Chondrocyte (in vitro differentiated cells): ENCODE measurements around the gene SEMA6A. TPM values are rescaled to one million over a fixed set of nuclear protein-coding genes. Genes with fewer than 3 reads are reported as not detected.

Experiments used
- DNase-seq: peaks from one replicate; pipeline ENCODE4 v3.0.0; 2021; ENCODE audit warnings: mixed read lengths, low spot score
- H3K27ac Mint-ChIP-seq: one replicate; pipeline ENCODE4 v1.8.0; 2021; ENCODE audit warnings: mild to moderate bottlenecking, moderate library complexity, mixed read lengths; ENCODE audit not compliant: unreplicated experiment
- H3K27me3 Mint-ChIP-seq: 2 replicates; pipeline ENCODE4 v1.8.0; 2021; ENCODE audit warnings: low read depth, mixed read lengths
- H3K36me3 Mint-ChIP-seq: 2 replicates; pipeline ENCODE4 v1.8.0; 2021; ENCODE audit warnings: low read depth, mixed read lengths
- H3K4me1 Mint-ChIP-seq: 2 replicates; pipeline ENCODE4 v1.8.0; 2021; ENCODE audit warnings: low read depth, mild to moderate bottlenecking, mixed read lengths
- H3K4me3 Mint-ChIP-seq: one replicate; pipeline ENCODE4 v1.8.0; 2021; ENCODE audit warnings: mild to moderate bottlenecking, moderate library complexity, mixed read lengths; ENCODE audit not compliant: unreplicated experiment
- H3K9me3 Mint-ChIP-seq: 2 replicates; pipeline ENCODE4 v1.8.0; 2021; ENCODE audit warnings: low read depth, mixed read lengths
- CTCF ChIP-seq: fragments of 200-600 bp; sonication (generic); IDR thresholded peaks from 2 replicates; pipeline ENCODE4 v1.5.0; 2021; ENCODE audit warnings: antibody characterized with exemption, mild to moderate bottlenecking, moderate library complexity
- total RNA-seq: library from RNA; stranded (reverse); gene quantifications from 3 replicates; pipeline ENCODE4 v1.2.1, GENCODE V29; 2021

The SEMA6A gene
- total RNA-seq, 1 donor from 2014 or later: 3.9 TPM

- H3K27ac Mint-ChIP-seq: no peak overlapping the region
- no peak for TF ChIP-seq CTCF
- no peaks in the 10 kb centered on the region for H3K36me3 Mint-ChIP-seq
These were observed 112.1 kb downstream of the SEMA6A start for GRCh38 chr5:116462500-116462899.

GRCh38 chr5:116459301-116459700, 115.3 kb downstream of the SEMA6A start:
- Mint-ChIP-seq H3K27ac (no peak overlapping the region), H3K9me3 (no peaks in the 10 kb centered on the region)
- no peak for TF ChIP-seq CTCF

More at GRCh38 chr5:116462500-116462899, 112.1 kb downstream of the SEMA6A start:
- Mint-ChIP-seq H3K27me3 (no peaks in the 10 kb centered on the region), H3K4me3 (no peak overlapping the region), H3K4me1 (no peaks in the 10 kb centered on the region), H3K9me3 (no peaks in the 10 kb centered on the region)
- DNase-seq: no peak

GRCh38 chr5:116457062-116457461, 117.6 kb downstream of the SEMA6A start:
- no peaks in the 10 kb centered on the region for H3K9me3 Mint-ChIP-seq
- no peak for DNase-seq
- H3K27ac Mint-ChIP-seq: no peak overlapping the region
- H3K27me3 Mint-ChIP-seq: no peaks in the 10 kb centered on the region
- peaks cover 24% of the 10 kb centered on the region for H3K4me1 Mint-ChIP-seq
- no peak for TF ChIP-seq CTCF
- no peaks in the 10 kb centered on the region for H3K36me3 Mint-ChIP-seq
- no peak overlapping the region for H3K4me3 Mint-ChIP-seq

More at GRCh38 chr5:116459301-116459700, 115.3 kb downstream of the SEMA6A start:
- Mint-ChIP-seq H3K4me1 (peaks cover 15% of the 10 kb centered on the region), H3K4me3 (no peak overlapping the region), H3K27me3 (no peaks in the 10 kb centered on the region), H3K36me3 (no peaks in the 10 kb centered on the region)
- DNase-seq: no peak

GRCh38 chr5:116456036-116456435, 118.6 kb downstream of the SEMA6A start:
- H3K27me3 Mint-ChIP-seq: no peaks in the 10 kb centered on the region
- TF ChIP-seq CTCF: no peak
- H3K27ac Mint-ChIP-seq: no peak overlapping the region
- DNase-seq: no peak
- no peak overlapping the region for H3K4me3 Mint-ChIP-seq
- no peaks in the 10 kb centered on the region for H3K9me3 Mint-ChIP-seq
- H3K36me3 Mint-ChIP-seq: no peaks in the 10 kb centered on the region
- H3K4me1 Mint-ChIP-seq: peaks cover 24% of the 10 kb centered on the region

- H3K9me3 Mint-ChIP-seq: no peaks in the 10 kb centered on the region
- no peak for DNase-seq
- no peak for TF ChIP-seq CTCF
- no peak overlapping the region for H3K4me3 Mint-ChIP-seq
- H3K36me3 Mint-ChIP-seq: no peaks in the 10 kb centered on the region
- H3K27ac Mint-ChIP-seq: no peak overlapping the region
- no peaks in the 10 kb centered on the region for H3K27me3 Mint-ChIP-seq
- peaks cover 24% of the 10 kb centered on the region for H3K4me1 Mint-ChIP-seq
These were observed 119.6 kb downstream of the SEMA6A start for GRCh38 chr5:116455061-116455460.
